ENCODE measurements around the gene KCNQ1.
"Not testable (repeated sequence)": the region's sequence is repeated elsewhere in the genome, so short reads cannot be mapped to it uniquely, and the experiment has no call there.

The KCNQ1 gene

DNA sequence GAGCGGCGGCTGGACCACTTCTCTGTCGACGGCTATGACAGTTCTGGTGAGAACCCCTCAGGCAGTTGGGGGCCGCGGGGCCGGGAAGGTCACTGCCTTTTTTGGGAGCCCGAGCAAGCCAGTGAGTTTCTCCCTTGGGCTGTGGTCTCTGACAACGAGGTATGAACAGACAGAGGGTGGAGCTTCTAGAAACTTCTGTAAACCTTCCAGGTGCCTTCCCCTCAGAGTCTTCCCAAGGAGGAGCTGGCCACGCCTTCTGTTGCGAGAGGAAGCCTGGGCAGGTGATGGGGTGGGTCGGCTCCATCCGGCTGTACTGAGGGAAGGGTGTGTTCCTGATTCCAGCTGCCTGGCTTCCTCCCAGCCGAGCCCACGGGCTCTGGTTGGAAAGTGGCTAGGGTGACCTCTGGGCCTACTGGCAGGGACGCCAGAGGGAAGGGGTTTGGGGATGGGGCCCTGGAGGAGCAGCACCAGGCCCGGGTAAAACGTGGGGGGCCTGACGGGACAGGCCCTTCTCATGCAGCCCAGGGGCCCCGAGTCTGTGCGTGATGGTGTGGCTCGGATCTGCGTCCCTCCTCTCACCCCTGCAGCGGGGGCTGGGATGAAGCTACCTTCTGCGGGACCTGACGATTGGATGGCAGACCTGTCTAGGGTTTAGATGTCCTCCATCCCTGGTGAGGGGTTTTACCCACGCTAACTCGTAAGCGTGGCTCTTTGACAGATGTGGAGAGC, 144.2 kb downstream of the KCNQ1 start:
- DNase-seq (ENCODE audit: low read depth in 1 of 2, low spot score in 1 of 2): no peak

DNA sequence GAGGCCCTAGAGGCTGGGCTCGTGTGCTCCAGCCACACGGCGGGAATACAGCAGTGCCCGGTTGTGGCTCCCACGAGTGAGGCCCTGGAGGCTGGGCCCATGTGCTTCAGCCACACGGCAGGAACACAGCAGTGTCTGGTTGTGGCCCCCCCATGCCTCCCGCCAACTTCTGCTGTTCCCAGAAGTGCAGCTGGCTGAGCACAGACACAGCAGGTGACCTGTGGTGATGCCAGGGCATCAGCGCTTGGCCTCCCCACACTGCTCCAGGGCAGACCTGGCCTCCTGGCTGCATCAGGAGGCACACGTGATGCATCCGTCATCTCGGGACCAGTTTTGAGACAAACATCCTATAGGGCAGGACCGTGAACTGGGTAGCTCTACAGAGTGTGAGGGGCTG, 144.7 kb downstream of the KCNQ1 start:
- DNase-seq (ENCODE audit: low read depth in 1 of 2, low spot score in 1 of 2): no peak

DNA sequence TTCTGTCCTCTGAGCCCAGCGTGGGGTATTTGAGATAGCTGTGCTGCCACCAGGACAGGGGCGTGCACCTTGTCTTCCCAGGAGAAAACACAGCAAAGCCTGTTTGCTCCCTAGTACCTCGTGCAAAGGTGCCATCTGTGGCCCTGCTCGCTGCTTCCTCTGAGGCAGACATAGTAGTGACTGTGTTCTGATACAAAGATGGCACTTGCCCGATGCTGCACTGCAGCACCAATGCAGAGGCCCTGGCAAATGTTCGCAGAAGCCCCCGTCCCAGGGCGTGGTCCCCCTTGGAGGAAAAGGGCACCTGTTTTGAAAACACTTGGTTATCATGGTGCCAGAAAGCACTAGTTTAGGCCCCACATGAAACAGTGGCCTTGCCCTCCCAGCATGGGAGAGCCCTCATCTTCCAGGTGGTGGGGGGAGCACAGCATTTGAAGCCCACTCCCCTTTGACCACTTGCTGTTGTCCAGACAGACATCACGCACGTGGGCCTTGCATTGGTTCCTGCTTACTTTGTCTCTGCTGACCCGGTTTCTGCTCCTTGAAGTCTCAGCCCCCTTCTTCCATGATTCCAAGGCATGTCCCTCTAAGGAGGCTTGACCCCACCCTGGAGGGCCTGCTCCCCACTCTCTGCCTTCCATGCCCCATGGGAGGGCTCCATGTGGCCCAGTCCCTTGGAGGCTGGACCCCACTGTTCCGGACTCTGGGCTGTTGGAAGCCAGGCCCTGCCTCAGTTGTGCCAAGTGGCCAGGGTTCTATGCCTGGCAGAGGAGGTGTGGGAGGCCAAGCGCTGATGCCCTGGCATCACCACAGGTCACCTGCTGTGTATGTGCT, 145.5 kb downstream of the KCNQ1 start:
- DNase-seq (ENCODE audit: low read depth in 1 of 2, low spot score in 1 of 2): no peak

DNA sequence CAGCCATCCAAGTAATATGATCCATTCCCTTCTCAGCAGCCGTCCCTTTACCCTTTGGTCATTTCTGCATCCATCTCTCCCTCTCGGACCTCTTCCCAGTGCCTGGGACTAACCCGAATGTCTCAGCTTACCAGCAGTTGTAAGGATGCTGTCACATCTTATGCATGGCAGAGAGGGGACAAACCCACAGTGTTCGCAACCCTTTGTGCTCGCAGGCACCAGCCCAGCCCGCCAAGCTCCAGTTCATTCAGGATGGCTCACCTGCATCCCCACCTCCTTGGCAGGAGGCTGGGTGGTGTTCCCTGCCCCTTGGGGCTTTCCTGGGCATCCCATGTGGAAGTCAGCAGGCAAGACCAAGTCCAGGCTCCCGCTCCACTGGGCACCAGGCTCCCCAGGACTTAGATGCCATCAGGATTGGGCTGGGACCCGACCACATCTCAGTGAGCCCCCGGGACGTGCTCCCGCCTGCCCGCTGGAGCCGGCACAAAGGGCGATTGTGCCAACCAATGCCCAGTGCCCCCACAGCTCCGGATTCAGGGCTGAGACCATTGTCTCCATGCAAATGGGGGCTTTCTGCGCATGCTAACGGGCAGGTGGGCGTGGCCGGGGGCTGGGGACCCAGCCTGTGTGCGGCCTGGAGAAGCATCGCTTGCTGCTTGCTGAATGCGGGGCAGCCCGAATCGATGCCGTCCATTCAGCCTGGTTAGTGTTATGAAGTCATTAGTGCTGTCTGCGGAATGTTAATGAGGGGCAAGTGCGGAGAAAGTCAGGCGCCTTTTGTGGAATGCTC, 146.4 kb downstream of the KCNQ1 start:
- no peak for DNase-seq (ENCODE audit: low read depth in 1 of 2, low spot score in 1 of 2)

DNA sequence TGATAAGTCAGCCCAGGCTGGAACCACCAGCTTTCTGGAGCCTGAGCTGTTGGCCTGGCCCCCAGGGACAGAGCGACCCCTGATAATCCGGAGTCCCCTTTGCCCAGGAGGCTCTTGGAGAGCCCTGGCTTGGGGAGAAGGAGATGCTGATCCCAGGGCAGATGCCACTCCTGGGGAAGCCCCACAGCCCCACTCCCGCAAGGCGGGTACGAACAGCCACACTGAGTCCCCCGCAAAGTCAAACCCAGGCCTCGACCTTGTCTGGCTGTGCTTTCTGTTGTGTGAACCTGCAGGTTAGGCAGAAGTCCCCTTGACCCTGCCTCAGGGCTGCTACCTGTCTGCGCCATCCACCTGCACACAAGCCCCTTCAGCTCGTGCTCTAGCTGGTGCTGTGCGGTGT, 147.0 kb downstream of the KCNQ1 start:
- no peak for DNase-seq (ENCODE audit: low read depth in 1 of 2, low spot score in 1 of 2)

DNA sequence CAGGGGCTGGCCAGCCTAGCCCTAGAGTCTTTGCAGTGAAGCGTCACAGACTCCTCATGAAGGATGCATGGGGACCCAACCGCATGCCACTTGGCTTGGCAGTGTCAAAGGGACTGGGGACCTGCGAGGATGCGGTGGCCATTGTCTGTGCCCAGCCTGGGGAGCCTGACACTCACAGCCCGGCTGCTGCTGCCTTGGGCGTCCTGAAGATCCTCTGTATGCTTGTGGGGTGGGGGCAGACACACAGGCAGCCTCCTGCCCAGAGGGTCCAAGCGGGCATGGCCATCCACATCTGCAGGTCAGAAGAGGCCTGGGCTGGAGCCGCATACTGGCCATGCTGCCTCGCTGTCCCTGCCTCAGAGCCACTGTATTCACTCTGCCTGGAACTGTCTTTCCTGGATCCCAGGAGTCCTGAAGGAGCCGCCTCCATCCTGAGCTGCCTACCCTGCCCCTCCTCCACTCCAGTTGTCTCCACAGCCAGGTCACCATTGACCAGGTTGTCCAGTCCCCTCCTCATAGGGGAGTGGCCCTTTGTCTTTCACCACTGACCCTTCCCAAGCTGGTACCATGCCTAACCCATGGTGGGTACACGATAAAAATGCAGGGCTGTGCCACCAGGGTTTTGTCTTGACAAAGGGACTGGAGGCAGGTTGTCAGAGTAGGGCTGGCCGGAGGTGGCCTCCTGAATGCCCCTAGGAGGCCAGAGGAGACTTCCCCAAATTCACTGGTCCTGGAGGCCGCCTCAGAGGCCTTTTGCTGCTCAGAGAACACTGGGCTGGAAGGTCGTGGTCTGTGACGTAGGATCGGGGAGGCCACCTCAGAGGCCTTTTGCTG, 148.0 kb downstream of the KCNQ1 start:
- no peak for DNase-seq (ENCODE audit: low read depth in 1 of 2, low spot score in 1 of 2)

DNA sequence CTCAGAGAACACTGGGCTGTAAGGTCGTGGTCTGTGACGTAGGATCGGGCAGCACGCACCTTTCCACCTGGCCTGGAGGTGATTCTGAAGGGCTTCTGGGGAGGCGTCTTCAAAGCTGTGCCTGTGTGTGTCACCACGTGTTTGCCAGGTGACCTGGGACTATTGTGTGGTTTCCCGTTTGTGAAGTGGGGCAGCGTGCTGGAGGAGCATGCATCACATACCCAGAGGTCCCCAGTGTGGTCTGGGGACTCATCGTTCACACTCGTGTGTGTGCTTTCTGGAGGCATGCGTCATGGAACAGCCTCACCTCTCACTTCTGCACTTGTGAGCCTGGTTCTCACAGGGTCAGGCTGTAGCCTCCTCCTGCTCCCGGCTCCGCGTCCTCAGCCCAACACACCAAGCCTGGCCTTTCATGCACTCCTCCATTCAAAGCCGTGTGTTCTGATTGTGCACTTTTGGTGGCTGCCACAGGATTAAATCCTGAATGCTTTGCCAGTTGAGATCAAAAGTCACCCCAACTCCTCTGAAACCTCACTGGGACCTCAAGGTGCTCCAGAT, 148.7 kb downstream of the KCNQ1 start:
- DNase-seq (ENCODE audit: low read depth in 1 of 2, low spot score in 1 of 2): no peak

DNA sequence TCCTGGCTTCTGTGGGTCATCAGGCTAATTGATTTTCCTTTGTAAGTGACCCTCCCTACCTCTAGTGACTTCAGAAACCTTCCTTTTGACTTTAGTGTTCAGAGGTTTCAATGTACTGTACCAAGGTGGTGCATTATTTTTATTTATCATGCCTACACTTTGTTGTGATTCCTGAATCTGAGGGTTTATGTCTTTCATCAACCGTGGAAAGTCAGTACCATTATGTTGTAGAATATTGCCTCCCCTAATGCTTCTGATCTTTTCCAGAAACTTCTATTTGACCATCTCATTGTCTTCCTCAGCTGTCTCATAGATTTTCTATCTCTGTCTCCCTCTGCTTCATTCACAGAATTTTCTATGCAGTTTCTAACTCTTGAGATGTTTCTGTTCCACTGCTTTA, 149.5 kb downstream of the KCNQ1 start:
- DNase-seq (ENCODE audit: low read depth in 1 of 2, low spot score in 1 of 2): no peak

DNA sequence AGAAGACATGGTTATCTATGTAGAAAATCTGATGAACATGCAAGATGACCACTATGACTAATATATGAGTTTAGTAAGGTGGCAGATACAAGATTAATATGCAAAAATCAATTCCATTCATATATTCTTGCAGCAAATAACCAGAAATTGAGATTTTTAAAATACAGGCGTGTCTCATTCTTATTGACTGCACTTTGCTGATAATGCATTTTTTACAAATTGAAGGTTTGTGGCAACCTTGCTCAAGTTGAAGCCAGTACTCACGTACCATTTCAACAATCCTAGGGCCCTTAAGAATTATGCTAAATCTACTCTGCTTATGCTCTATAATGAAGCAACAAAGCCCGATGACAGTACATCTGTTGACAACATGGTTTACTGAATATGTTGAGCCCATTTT, 150.4 kb downstream of the KCNQ1 start:
- no peak for DNase-seq (ENCODE audit: low read depth in 1 of 2, low spot score in 1 of 2)

DNA sequence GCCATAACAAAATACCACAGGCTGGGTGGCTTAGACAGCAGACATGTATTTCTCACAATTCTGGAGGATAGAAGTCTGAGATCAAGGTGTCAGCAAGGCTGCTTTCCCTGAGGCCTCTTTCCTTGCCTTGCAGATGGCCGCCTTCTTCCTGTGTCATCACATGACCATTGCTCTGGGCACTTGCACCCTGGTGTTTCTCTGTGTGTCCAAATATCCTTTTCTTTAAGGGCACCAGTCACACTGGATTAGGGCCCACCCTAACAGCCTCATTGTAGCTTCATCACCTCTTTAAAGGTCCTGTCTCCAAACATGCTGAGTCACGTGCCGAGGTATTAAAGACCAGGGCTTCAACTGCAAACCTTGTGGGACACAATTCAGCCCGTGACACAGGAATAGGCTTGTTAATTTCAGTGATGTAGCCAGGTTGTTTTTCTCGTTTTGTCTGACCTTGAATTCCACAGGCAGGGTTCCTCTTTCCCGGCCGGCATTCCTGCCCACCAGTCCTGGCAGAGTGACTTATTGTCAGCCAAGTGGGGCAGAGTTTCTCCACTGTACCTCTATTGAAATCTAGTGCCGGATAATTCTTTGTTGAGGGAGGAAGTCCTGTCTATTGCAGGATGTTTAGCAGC, 154.9 kb downstream of the KCNQ1 start:
- DNase-seq (ENCODE audit: low read depth in 1 of 2, low spot score in 1 of 2): no peak

DNA sequence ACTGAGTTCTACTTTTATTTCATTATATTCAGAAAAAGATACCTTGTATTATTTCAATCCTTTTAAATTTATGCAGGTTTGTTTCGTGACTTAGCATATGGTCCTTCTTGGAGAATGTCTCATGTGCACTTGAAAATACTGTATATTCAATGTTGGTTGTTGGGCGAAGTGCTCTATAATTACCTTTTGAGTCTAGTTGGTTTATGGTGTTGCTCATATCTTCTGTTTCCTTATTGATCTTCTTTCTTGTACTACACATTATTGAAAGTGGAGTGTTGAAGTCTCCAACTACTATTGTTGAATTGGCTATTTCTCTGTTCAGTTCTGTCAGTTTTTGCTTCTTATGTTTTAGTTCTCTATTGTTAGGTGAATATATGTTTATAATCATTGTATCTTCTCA, 164.5 kb downstream of the KCNQ1 start:
- DNase-seq (ENCODE audit: low read depth in 1 of 2, low spot score in 1 of 2): no peak

DNA sequence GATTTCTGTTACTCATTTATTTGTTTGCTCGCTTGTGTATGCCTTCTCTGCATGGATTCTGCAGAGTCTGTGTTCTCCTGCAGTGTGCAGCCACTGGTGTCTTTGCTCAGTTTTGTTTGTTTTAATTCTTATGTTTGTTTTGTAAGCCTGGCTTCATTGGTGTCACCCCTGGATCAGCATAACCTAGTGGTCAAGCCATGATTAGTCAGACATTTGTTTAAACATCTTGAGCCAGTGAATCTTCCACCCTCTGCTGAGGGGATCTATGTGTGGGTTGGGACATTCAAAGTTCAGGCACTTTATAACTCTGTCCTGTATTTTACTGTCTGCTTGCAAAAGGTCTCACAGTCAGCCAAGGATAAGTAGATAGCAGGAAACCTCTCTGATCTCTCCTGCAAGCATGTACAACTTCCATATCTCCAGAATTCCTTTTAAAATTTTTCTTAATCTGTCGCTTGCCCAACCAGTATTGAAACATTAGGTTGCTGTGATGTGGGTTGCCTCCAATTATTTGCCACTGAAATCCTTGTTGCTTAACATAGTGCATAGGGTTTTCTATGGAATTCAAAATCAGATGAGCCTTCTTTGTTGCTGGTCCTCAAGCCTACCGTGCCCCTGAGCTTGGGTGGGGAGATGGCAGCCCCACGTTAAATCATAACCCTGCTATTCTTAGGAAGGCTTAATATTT, 168.2 kb downstream of the KCNQ1 start:
- DNase-seq (ENCODE audit: low read depth in 1 of 2, low spot score in 1 of 2): no peak

DNA sequence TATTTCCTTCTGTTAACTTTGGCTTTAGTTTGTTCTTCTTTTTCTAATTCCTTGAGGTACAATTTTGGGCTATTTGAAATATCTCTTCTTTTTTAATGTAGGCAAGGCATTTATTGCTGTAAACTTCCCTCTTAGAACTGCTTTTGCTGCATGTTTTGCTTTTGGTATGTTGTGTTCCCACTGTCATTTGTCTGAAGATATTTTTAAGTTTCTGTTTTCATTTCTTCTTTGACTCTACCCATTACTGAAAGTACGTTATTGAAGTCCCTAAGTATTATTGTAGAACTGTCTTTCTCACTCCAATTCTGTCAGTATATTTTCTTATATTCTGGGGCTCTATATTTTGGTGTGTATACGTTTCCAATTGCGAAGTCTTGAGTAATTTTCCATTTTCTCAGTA, 177.1 kb downstream of the KCNQ1 start:
- no peak for DNase-seq (ENCODE audit: low read depth in 1 of 2, low spot score in 1 of 2)

DNA sequence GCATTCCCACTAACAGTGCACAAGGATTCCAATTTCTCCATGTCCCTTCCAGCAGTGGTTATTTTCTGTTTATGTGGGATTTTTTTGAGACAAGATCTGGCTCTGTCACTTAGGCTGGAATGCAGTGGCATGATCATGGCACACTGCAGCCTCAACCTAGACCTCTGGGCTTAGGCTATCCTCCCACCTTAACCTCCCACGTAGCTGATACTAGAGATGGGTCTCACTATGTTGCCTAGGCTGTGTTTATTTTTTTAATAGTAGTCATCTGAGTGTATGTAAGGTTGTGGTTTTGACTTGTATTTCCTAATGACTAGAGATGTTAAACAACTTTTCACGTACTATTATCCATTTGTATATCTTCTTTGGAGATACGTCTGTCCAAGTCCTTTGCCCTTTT, 180.4 kb downstream of the KCNQ1 start:
- no peak for DNase-seq (ENCODE audit: low read depth in 1 of 2, low spot score in 1 of 2)

DNA sequence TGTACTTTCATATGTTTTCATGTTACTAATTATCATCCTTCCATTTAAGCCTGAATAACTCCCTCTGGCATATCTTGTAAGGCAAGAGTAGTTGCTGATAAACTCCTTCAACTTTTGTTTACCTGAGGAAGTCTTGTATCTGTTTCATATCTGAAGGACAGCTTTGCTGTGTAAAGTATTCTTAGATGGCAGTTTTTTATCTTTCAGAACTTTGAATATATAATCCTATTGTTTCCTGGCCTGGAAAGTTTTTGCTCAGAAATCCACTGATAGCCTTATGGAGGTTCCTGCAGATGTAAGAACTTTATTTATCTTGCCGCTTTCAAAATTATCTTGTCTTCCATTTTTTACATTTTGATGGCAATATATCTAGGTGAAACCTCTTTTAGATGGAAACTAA, 185.9 kb downstream of the KCNQ1 start:
- DNase-seq (ENCODE audit: low read depth in 1 of 2, low spot score in 1 of 2): no peak

DNA sequence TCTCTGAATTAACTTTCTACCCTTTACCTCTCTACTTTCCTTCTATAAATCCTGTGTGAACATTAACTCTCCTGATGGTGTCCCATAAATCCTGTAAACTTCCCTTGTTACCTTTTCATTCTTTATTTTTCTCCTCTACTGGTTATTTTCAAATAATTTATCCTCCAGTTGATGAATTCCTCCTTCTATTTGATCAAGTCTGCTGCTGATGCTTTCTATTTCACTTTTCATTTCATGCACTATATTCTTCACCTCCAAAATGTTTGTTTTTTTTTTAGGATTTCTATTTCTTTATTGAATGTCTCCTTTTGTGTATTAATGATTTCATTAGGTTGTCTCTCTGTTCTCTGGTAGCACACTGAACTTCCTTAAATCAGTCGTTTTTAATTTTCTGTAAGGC, 186.4 kb downstream of the KCNQ1 start:
- DNase-seq (ENCODE audit: low read depth in 1 of 2, low spot score in 1 of 2): no peak

DNA sequence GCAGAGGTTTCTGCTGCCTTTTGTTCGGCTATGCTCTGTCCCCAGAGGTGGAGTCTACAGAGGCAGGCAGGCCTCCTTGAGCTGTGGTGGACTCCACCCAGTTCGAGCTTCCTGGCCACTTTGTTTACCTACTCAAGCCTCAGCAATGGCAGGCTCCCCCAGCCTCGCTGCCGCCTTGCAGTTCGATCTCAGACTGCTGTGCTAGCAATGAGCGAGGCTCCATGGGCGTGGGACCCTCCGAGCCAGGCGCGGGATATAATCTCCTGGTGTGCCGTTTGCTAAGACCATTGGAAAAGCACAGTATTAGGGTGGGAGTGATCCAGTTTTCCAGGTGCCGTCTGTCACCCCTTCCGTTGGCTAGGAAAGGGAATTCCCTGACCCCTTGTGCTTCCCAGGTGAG, 195.0 kb downstream of the KCNQ1 start:
- not testable (repeated sequence) for DNase-seq (ENCODE audit: low read depth in 1 of 2, low spot score in 1 of 2)

DNA sequence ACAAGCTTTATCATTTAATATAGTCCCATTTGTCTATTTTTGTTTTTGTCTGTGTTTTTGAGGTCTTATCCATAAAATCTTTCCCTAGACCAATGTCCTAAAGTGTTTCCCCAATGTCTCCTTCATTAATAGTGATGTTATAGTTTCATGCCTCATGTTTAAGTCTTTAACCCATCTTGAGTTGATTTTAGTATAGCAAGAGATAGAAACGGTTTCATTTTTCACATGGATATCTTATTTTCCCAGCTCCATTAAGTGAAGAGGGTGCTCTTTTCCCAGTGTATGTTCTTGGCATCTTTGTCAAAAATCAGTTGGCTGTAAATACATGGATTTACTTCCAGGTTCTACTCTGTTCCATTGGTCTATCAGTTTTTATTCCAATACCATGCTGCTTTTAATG, 196.8 kb downstream of the KCNQ1 start:
- DNase-seq (ENCODE audit: low read depth in 1 of 2, low spot score in 1 of 2): no peak

DNA sequence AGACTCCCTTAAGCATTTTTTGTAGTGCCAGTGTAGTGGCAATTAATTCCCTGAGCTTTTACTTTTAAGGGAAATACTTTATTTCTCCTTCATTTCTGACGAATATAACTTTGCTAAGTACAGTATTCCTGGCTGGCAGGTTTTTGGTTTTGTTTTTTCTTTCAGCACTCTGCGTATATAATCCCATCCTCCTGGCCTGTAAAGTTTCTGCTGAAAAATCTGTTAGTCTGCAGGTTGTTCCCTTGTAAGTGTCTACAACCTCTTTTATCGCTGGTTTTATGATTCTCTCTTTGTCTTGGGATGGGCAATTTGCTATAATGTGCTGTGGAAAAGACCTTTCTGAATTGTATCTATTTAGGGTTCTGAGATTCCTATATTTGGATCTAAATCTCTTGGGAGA, 198.9 kb downstream of the KCNQ1 start:
- no peak for DNase-seq (ENCODE audit: low read depth in 1 of 2, low spot score in 1 of 2)
